NB4 (cell line): ENCODE results near the gene ANKRD6.

Experiments
- DNase-seq: peaks from one replicate; pipeline ENCODE4 v3.0.0; 2010; ENCODE audit warnings: low read depth
- H3K4me3 ChIP-seq: one replicate; pipeline ENCODE4 v1.5.1; 2011; ENCODE audit warnings: mild to moderate bottlenecking, low read depth, low read length, moderate library complexity
- CTCF ChIP-seq: IDR thresholded peaks from one replicate; pipeline ENCODE4 v1.5.1; 2012; ENCODE audit warnings: low read depth, low read length
- MAX ChIP-seq: IDR thresholded peaks from 2 replicates; pipeline ENCODE4 v1.6.1; 2011; ENCODE audit warnings: low read depth, low read length
- MYC ChIP-seq: IDR thresholded peaks from 2 replicates; pipeline ENCODE4 v1.6.1; 2011; ENCODE audit warnings: low read depth, low read length
- POLR2A ChIP-seq: IDR thresholded peaks from 2 replicates; pipeline ENCODE4 v1.6.1; 2011; ENCODE audit warnings: mild to moderate bottlenecking; ENCODE audit not compliant: insufficient read length; ENCODE audit errors: extremely low read depth

The ANKRD6 gene

DNA sequence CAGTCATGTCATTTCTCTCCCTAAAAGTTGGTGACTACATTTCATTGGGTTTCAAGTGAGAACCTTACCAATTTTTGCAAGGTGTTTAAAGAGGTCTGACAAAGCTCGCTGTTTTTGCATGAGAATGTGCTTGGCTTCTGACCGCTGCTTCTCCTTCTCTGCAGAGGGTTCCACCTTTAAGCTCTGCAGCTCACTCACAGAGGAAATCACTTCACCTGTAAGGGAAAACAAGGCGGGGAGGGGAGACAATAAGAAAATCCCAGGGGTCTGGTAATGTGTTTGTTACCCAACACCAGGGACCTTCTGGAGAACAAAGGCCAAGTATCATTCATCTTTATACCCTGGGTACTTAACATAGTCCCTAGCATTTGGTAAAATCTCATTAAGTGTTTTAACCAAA is 245.6 kb downstream of the ANKRD6 start:
- no peak for DNase-seq
- TF ChIP-seq MAX, result no peak
- TF ChIP-seq CTCF, result no peak
- TF ChIP-seq POLR2A, result no peak
- no peak for TF ChIP-seq MYC
- H3K4me3 ChIP-seq, result no peak overlapping the region

DNA sequence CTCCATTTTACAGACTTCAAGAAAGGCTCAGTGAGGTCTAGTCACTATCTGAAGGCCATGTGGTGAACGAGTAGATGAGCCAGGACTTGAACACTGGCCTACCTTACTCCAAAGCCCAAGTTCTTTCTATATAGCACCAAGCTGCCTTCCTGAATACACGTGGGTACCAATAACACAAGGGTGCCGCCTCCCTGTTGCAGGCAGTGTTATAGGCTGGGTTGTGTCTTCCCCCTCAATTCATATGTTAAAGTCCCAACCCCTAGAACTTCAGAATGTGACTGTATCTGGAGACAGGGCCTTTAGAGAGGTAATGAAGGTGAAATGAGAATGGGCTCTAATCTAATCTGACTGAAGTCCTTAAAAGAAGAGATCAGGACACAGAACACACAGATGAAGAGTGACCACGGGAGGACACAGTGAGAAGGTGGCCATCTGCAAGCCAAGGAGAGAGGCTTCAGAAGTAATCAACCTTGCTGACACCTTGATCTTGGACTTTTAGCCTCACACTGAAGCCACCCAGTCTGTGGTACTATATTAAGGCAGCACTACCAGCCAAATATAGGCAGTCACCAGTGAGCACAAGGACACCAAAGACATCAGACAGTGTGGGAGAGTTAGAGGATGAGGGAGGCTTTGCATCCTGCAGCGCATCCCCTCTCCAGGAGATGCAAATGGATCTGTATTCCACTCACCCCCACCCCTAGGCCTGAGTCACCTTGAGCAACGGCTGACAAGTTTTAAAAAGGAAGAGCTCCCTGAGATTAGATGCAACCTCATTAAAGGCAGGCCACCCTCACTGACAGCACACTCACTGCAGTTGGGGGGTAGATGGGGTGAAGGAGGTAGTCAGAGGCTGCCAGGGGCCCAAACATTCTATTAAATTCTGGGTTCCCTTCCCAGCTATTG is 246.5 kb downstream of the ANKRD6 start:
- H3K4me3 ChIP-seq, result no peak overlapping the region
- TF ChIP-seq MYC (no peak), POLR2A (no peak), CTCF (no peak), MAX (no peak)
- no peak for DNase-seq

GRCh38 chr6:89680150-89680549 is 247.2 kb downstream of the ANKRD6 start:
- no peak for DNase-seq
- no peak overlapping the region for H3K4me3 ChIP-seq
- TF ChIP-seq MYC (no peak), POLR2A (no peak), MAX (no peak), CTCF (no peak)

- no peak overlapping the region for H3K4me3 ChIP-seq
- DNase-seq, result no peak
- TF ChIP-seq MAX, result no peak
- TF ChIP-seq CTCF, result no peak
- no peak for TF ChIP-seq MYC
- TF ChIP-seq POLR2A, result no peak
Observed at GRCh38 chr6:89680551-89680950, 247.6 kb downstream of the ANKRD6 start.

GRCh38 chr6:89681983-89682564 is 249.1 kb downstream of the ANKRD6 start:
- no peak for DNase-seq
- TF ChIP-seq MAX (no peak), POLR2A (no peak), MYC (no peak), CTCF (no peak)
- no peak overlapping the region for H3K4me3 ChIP-seq
